ENCODE data around the gene FRY.

DNA sequence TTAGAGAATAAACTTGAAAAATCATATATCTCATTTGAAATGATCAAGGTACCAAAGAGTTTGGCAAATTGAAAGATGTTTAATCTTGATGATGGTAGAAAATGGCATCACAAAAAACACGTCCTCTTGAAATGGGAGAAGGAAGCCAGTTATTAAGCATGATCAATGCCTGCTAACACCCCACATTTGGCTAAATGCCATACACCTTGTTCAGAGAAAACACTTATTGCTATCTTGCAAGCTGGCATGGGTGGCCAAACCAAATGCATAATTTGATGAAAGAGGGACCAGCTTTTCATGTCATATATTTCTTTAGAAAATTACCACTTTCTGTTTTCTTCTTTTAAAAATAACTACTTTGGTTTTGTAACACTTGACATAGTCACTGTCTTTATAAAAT lies 142.3 kb downstream of the FRY start:
- TF ChIP-seq ELF1 (tag; IDR thresholded peaks at IDR 0.05) (no peak), POLR2G (IDR thresholded peaks at IDR 0.05; ENCODE audit: low read depth, low read length) (no peak), TOE1 (IDR thresholded peaks at IDR 0.05; ENCODE audit: borderline replicate concordance) (no peak), TOE1 (CRISPR knock-in tag; IDR thresholded peaks at IDR 0.05; ENCODE audit: borderline replicate concordance, low read depth) (no peak), MYC (IDR thresholded peaks at IDR 0.05; ENCODE audit: low read depth, low read length) (no peak), MYC (CRISPR knock-in tag; IDR thresholded peaks at IDR 0.05; ENCODE audit: borderline replicate concordance, low read depth) (no peak)
- TF ChIP-seq, protein P1, sequence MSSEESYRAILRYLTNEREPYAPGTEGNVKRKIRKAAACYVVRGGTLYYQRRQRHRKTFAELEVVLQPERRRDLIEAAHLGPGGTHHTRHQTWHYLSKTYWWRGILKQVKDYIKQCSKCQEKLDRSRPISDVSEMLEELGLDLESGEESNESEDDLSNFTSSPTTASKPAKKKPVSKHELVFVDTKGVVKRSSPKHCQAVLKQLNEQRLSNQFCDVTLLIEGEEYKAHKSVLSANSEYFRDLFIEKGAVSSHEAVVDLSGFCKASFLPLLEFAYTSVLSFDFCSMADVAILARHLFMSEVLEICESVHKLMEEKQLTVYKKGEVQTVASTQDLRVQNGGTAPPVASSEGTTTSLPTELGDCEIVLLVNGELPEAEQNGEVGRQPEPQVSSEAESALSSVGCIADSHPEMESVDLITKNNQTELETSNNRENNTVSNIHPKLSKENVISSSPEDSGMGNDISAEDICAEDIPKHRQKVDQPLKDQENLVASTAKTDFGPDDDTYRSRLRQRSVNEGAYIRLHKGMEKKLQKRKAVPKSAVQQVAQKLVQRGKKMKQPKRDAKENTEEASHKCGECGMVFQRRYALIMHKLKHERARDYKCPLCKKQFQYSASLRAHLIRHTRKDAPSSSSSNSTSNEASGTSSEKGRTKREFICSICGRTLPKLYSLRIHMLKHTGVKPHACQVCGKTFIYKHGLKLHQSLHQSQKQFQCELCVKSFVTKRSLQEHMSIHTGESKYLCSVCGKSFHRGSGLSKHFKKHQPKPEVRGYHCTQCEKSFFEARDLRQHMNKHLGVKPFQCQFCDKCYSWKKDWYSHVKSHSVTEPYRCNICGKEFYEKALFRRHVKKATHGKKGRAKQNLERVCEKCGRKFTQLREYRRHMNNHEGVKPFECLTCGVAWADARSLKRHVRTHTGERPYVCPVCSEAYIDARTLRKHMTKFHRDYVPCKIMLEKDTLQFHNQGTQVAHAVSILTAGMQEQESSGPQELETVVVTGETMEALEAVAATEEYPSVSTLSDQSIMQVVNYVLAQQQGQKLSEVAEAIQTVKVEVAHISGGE (CRISPR knock-in tag; IDR thresholded peaks at IDR 0.05), result no peak

All from K562 (cell line).